Heart right ventricle (tissue), 16 donors: Measurements from ENCODE around the gene AJM1. TPM values are rescaled to one million over a fixed set of nuclear protein-coding genes. Genes with fewer than 3 reads are reported as not detected.
"Not testable (repeated sequence)": the region's sequence is repeated elsewhere in the genome, so short reads cannot be mapped to it uniquely, and the experiment has no call there.

Source experiments
- ATAC-seq, 8 donors: fragments of 200-7000 bp; cut with Tn5 transposase; one replicate each; pipeline ENCODE4 v1.9.1; 2020; ENCODE audit warnings: mild to moderate bottlenecking in 8 of 8, moderate library complexity in 8 of 8, moderate number of reproducible peaks in 1 of 8
- DNase-seq, 2 donors: peaks; one replicate each; pipeline ENCODE4 v3.0.0-alpha.2; 2020
- H3K27ac ChIP-seq, 10 donors: fragments of 200-600 bp; sonication (generic) in 2 of 10; one replicate each; pipeline versions ENCODE4 v1.5.0 to v1.8.0; 2020 to 2022; ENCODE audit warnings: mild to moderate bottlenecking in 3 of 10
- H3K27me3 ChIP-seq, 7 donors: fragments of 200-600 bp; one replicate each; pipeline ENCODE4 v1.8.0; 2021 to 2022; ENCODE audit warnings: mild to moderate bottlenecking in 2 of 7
- H3K36me3 ChIP-seq, 9 donors: fragments of 200-600 bp; sonication (generic) in 1 of 9; one replicate each; pipeline versions ENCODE4 v1.5.0 to v1.8.0; 2020 to 2022; ENCODE audit warnings: mild to moderate bottlenecking in 2 of 9
- H3K4me1 ChIP-seq, 9 donors: fragments of 200-600 bp; sonication (generic) in 1 of 9; one replicate each; pipeline versions ENCODE4 v1.5.0 to v1.8.0; 2020 to 2022; ENCODE audit warnings: mild to moderate bottlenecking in 4 of 9
- H3K4me3 ChIP-seq, 10 donors: fragments of 200-600 bp; sonication (generic) in 2 of 10; one replicate each; pipeline versions ENCODE4 v1.5.0 to v1.8.0; 2020 to 2022; ENCODE audit warnings: mild to moderate bottlenecking in 7 of 10, moderate library complexity in 2 of 10
- H3K9me3 ChIP-seq, 11 donors: fragments of 200-600 bp in 10 of 11; sonication (generic) in 2 of 11; one replicate each; pipeline versions ENCODE4 v1.5.0 to v1.8.0; 2013 to 2022; ENCODE audit warnings: mild to moderate bottlenecking in 2 of 11, control low read depth in 1 of 11, moderate library complexity in 1 of 11
- CTCF ChIP-seq, 9 donors: fragments of 200-600 bp; sonication (generic) in 2 of 9; IDR thresholded peaks; one replicate each; pipeline versions ENCODE4 v1.5.0 to v1.8.0; 2021 to 2022; ENCODE audit warnings: antibody characterized with exemption in 9 of 9, mild to moderate bottlenecking in 5 of 9, moderate library complexity in 1 of 9
- WGBS, 2 donors: extraction: QIAGEN DNeasy Blood & Tissue Kit; methylation state at CpG; one replicate each; pipeline ENCODE4 v1.1.7; 2013; ENCODE audit warnings: inconsistent platforms in 1 of 2; 5-methylcytosine and 5-hydroxymethylcytosine counted together
- intact Hi-C, 10 donors: fragments of 100-400 bp; cut with DNase I; formaldehyde crosslinking; loops; one replicate each; pipeline versions ENCODE4 v1.11.1 to v1.14.2; 2022
- polyA plus RNA-seq, 2 donors: library from polyadenylated mRNA; stranded (reverse); fragments of 200-250 nt; gene quantifications; one replicate each; pipeline ENCODE4 v1.2.3, GENCODE V29; 2013
- total RNA-seq, 10 donors: library from RNA; stranded (reverse); fragmentation: NEBNext Ultra II Directional in 3 of 10; extraction: Animal tissue kit (Norgen Biotek cat#: 25700) in 3 of 10; gene quantifications; one replicate each; pipeline versions ENCODE4 v1.2.1 to v1.2.4, GENCODE V29; 2021 to 2023
- donor health status: Arrhythmogenic right ventricular cardiomyopathy.
- donor health status: ischemic (EF 13 %, LVEDD 7.1; RV severe dilation, severe dysfunction).
- donor health status: healthy with polysubstance abuse.
- donor health status: DM: no; HTN: yes; CAD: no.
- donor health status: DM: no; HTN: no; CAD: no.
- donor health status: ischemic (EF 25% LVEDD 6.9; RV normal size, moderate dysfunction).
- donor health status: ischemic (EF 25% LVEDD 5.7; RV mildly dilated, moderate dysfunction).
- donor health status: healthy.
- donor health status: DM: yes; HTN: yes; CAD: no.
- donor health status: Ischemic cardiomyopathy.
- donor health status: ischemic (EF 35%, LVEDD 5.7; RV mildly dilated, moderate dysfunction).
- donor health status: nonischemic (EF 11% LVEDD 7.7; RV severe dilation, severe dysfunction).
- donor health status: DM: yes; HTN: yes; CAD: no.
- donor health status: PGD.
- donor health status: ischemic (EF 29% LVEDD 5.4; RV normal size, mild dysfunction).
- donor health status: nonischemic (EF 23%, LVEDD 6.1; RV moderate dilation, normal function).

The AJM1 gene
- total and polyA plus RNA-seq, 12 donors, result 3.4 to 8.3 (median 5.9) TPM

GRCh38 chr9:136840877-136841645, 1.2 kb upstream of the AJM1 start:
- TF ChIP-seq CTCF (IDR thresholded peaks at IDR 0.05), result no peak
- H3K27me3 ChIP-seq, result peaks cover 0 to 29% (median 25%) of the 10 kb centered on the region in 7 donors
- 75% methylated on average over 28 of the region's 28 CpGs for WGBS, 2 donors
- intact Hi-C loops, result loop anchor here in 5 of 10 donors (5.0 to 10.0 kb wide), 4 partner anchors 34 to 184 kb away; partner anchors contain the start of genes RABL6 (in 2 of the 5), ABCA2 (in 1 of the 5), CCDC183 (in 1 of the 5) and FBXW5 (in 1 of the 5)
- peaks cover 0 to 50% (median 6%) of the 10 kb centered on the region in 9 donors for H3K36me3 ChIP-seq
- H3K9me3 ChIP-seq, result no peaks in the 10 kb centered on the region
- peaks cover 17 to 41% (median 30%) of the 10 kb centered on the region in 9 donors for H3K4me1 ChIP-seq
- no peak overlapping the region for H3K27ac ChIP-seq
- no peak for DNase-seq
- peak in 5 of 8 donors; percentile 2 to 15 (median 8) for ATAC-seq
- H3K4me3 ChIP-seq, result no peak overlapping the region

- peak overlapping the region in 3 of 10 donors; percentile 59 to 73 (median 60) for H3K27ac ChIP-seq
- DNase-seq, H3K9me3 ChIP-seq: not testable (repeated sequence)
- H3K36me3 ChIP-seq, result peaks cover 0 to 46% (median 6%) of the 10 kb centered on the region in 9 donors
- WGBS, 2 donors, result 43 to 49% methylated on average over 14 to 16 of the region's 16 CpGs
- peak overlapping the region in 8 of 10 donors; percentile 51 to 69 (median 61) for H3K4me3 ChIP-seq
- intact Hi-C loops, result loop anchor here in 5 of 10 donors (2.0 to 10.0 kb wide), 5 partner anchors 35 to 183 kb away; partner anchors contain the start of genes FBXW5 (in 2 of the 5), RABL6 (in 2 of the 5), ABCA2 (in 1 of the 5) and C8G (in 1 of the 5)
- peak in 4 of 8 donors; percentile 1 to 6 (median 3) for ATAC-seq
- peaks cover 17 to 45% (median 36%) of the 10 kb centered on the region in 9 donors for H3K4me1 ChIP-seq
- H3K27me3 ChIP-seq, result peaks cover 0 to 37% (median 29%) of the 10 kb centered on the region in 7 donors
Observed at GRCh38 chr9:136841646-136842379, 465 bp upstream of the AJM1 start.

- H3K4me3 ChIP-seq, result peak overlapping the region in 8 of 10 donors; percentile 14 to 69 (median 60)
- H3K36me3 ChIP-seq, result peaks cover 0 to 39% (median 6%) of the 10 kb centered on the region in 9 donors
- WGBS, 2 donors, result 20 to 25% methylated on average over 17 to 21 of the region's 21 CpGs
- intact Hi-C loops, result loop anchor here in 5 of 10 donors (2.0 to 10.0 kb wide), 5 partner anchors 36 to 182 kb away; partner anchors contain the start of genes FBXW5 (in 2 of the 5), RABL6 (in 2 of the 5), ABCA2 (in 1 of the 5) and C8G (in 1 of the 5)
- H3K9me3 ChIP-seq, DNase-seq: not testable (repeated sequence)
- peaks cover 0 to 51% (median 29%) of the 10 kb centered on the region in 7 donors for H3K27me3 ChIP-seq
- peaks cover 20 to 59% (median 43%) of the 10 kb centered on the region in 9 donors for H3K4me1 ChIP-seq
- peak in 4 of 8 donors; percentile 13 to 23 (median 20) for ATAC-seq
- H3K27ac ChIP-seq, result peak overlapping the region in 6 of 10 donors; percentile 4 to 75 (median 59)
Observed at GRCh38 chr9:136843159-136843800, 1.0 kb downstream of the AJM1 start.

- ATAC-seq, result peak in 3 of 8 donors; percentile 1 to 3 (median 2)
- not testable (repeated sequence) for H3K9me3 ChIP-seq
- Histone ChIP-seq H3K4me3 (peak overlapping the region in 3 of 10 donors; percentile 62 to 67 (median 62)), H3K4me1 (peaks cover 21 to 62% (median 45%) of the 10 kb centered on the region in 9 donors), H3K27ac (peak overlapping the region in 1 of 10 donors; percentile 60), H3K36me3 (peaks cover 0 to 31% (median 4%) of the 10 kb centered on the region in 9 donors), H3K27me3 (peaks cover 0 to 55% (median 29%) of the 10 kb centered on the region in 7 donors)
- intact Hi-C loops, result loop anchor here in 5 of 10 donors (2.0 to 10.0 kb wide), 5 partner anchors 37 to 181 kb away; partner anchors contain the start of genes FBXW5 (in 2 of the 5), RABL6 (in 2 of the 5), ABCA2 (in 1 of the 5) and C8G (in 1 of the 5)
- WGBS, 2 donors, result 6 to 8% methylated on average over 84 to 99 of the region's 99 CpGs
- TF ChIP-seq CTCF (IDR thresholded peaks at IDR 0.05), result peak; percentile 67 to 84 (median 77)
- peak; percentile 44 to 65 for DNase-seq
Observed at GRCh38 chr9:136843801-136844740, 1.8 kb downstream of the AJM1 start.
